GM23338 (cell line): ENCODE data around the gene ANKRD27. TPM values are rescaled to one million over a fixed set of nuclear protein-coding genes. Genes with fewer than 3 reads are reported as not detected.
"Not testable (repeated sequence)": the region's sequence is repeated elsewhere in the genome, so short reads cannot be mapped to it uniquely, and the experiment has no call there.

Source experiments
- ATAC-seq: fragments of 200-7000 bp; cut with Tn5 transposase; 3 replicates; pipeline ENCODE4 v1.9.1; 2020
- DNase-seq: peaks from one replicate; pipeline ENCODE4 v3.0.0-alpha.2; 2015; ENCODE audit warnings: low spot score
- H2AFZ ChIP-seq: fragments of 200-600 bp; sonication (generic); 2 replicates; pipeline ENCODE4 v1.8.0; 2016; ENCODE audit warnings: antibody characterized with exemption, mild to moderate bottlenecking, moderate library complexity
- H3F3A ChIP-seq: fragments of 200-600 bp; sonication (generic); replicated peaks from 2 replicates; pipeline ENCODE4 v1.8.0; 2017; ENCODE audit warnings: antibody characterized with exemption, mixed run types, low read depth
- H3K27ac ChIP-seq: fragments of 200-600 bp; sonication (generic); 2 replicates; pipeline ENCODE4 v1.6.1; 2016; ENCODE audit warnings: low read depth
- H3K27me3 ChIP-seq: fragments of 200-600 bp; sonication (generic); 2 replicates; pipeline ENCODE4 v1.8.0; 2016; ENCODE audit warnings: mild to moderate bottlenecking, mixed run types, moderate library complexity; ENCODE audit not compliant: insufficient read depth
- H3K36me3 ChIP-seq: fragments of 200-600 bp; sonication (generic); 2 replicates; pipeline ENCODE4 v1.8.0; 2016; ENCODE audit warnings: mild to moderate bottlenecking; ENCODE audit not compliant: insufficient read depth
- H3K4me1 ChIP-seq: fragments of 200-600 bp; sonication (generic); 2 replicates; pipeline ENCODE4 v1.8.0; 2016; ENCODE audit warnings: mild to moderate bottlenecking, moderate library complexity; ENCODE audit not compliant: insufficient read depth
- H3K4me2 ChIP-seq: fragments of 200-600 bp; sonication (generic); 2 replicates; pipeline ENCODE4 v1.7.1; 2017; ENCODE audit warnings: mixed run types
- H3K4me3 ChIP-seq: fragments of 200-600 bp; sonication (generic); 2 replicates; pipeline ENCODE4 v1.6.1; 2016; ENCODE audit warnings: mixed run types
- H3K79me2 ChIP-seq: fragments of 200-600 bp; sonication (generic); replicated peaks from 2 replicates; pipeline ENCODE4 v1.8.0; 2017; ENCODE audit warnings: mild to moderate bottlenecking; ENCODE audit not compliant: insufficient read depth
- H3K9me2 ChIP-seq: fragments of 200-600 bp; sonication (generic); 2 replicates; pipeline ENCODE4 v1.8.0; 2017; ENCODE audit not compliant: insufficient read depth
- H4K20me1 ChIP-seq: fragments of 200-600 bp; sonication (generic); replicated peaks from 2 replicates; pipeline ENCODE4 v1.8.0; 2017; ENCODE audit warnings: mild to moderate bottlenecking; ENCODE audit not compliant: insufficient read depth
- H3K27ac Mint-ChIP-seq: 2 replicates; pipeline ENCODE4 v1.8.0; 2020; ENCODE audit warnings: inconsistent platforms, mild to moderate bottlenecking, moderate library complexity, mixed read lengths
- H3K27me3 Mint-ChIP-seq: 3 replicates; pipeline ENCODE4 v1.8.0; 2022; ENCODE audit warnings: low read depth, mild to moderate bottlenecking, moderate library complexity, mixed read lengths, inconsistent platforms; ENCODE audit not compliant: insufficient read depth, poor library complexity
- H3K36me3 Mint-ChIP-seq: 3 replicates; pipeline ENCODE4 v1.8.0; 2021; ENCODE audit warnings: low read depth, mild to moderate bottlenecking, inconsistent platforms, moderate library complexity, mixed read lengths
- H3K4me1 Mint-ChIP-seq: 3 replicates; pipeline ENCODE4 v1.8.0; 2020; ENCODE audit warnings: mild to moderate bottlenecking, inconsistent platforms, mixed read lengths
- H3K4me3 Mint-ChIP-seq: 3 replicates; pipeline ENCODE4 v1.8.0; 2021; ENCODE audit warnings: moderate library complexity, mild to moderate bottlenecking, inconsistent platforms, mixed read lengths
- H3K9me3 Mint-ChIP-seq: 3 replicates; pipeline ENCODE4 v1.8.0; 2020; ENCODE audit warnings: moderate library complexity, mild to moderate bottlenecking, inconsistent platforms, mixed read lengths
- CTCF ChIP-seq, 2 experiments: fragments of 200-600 bp in 1 of 2; sonication (generic) in 1 of 2; conservative IDR thresholded peaks; 2 replicates each; pipeline versions ENCODE4 v1.5.1 to v1.6.1; 2016 to 2017; ENCODE audit warnings: antibody characterized with exemption in 2 of 2, low read depth in 2 of 2, mild to moderate bottlenecking in 2 of 2, moderate library complexity in 1 of 2
- POLR2AphosphoS5 ChIP-seq: IDR thresholded peaks from 2 replicates; pipeline ENCODE4 v1.6.1; 2016; ENCODE audit warnings: antibody characterized with exemption, low read depth
- polyA plus RNA-seq: library from polyadenylated mRNA; unstranded; fragments of >200 nt; fragmentation: Nextera tagmentation; extraction: Ambion mirVana; gene quantifications from 2 replicates; pipeline ENCODE4 v1.2.1, GENCODE V29; 2016
- total RNA-seq: library from RNA; depleted of rRNA; stranded (reverse); fragments of >200 nt; shearing (Covaris generic); gene quantifications from 2 replicates; pipeline ENCODE4 v1.2.3, GENCODE V29; 2014

ANKRD27 gene
- total and polyA plus RNA-seq, 2 experiments from 2014 or later = 16.7 to 48.7 TPM

- not testable (repeated sequence) for H4K20me1 ChIP-seq, H3K9me2 ChIP-seq, H2AFZ ChIP-seq, H3K27me3 ChIP-seq, H3F3A ChIP-seq, H3K27me3 Mint-ChIP-seq, H3K4me2 ChIP-seq, ATAC-seq, H3K79me2 ChIP-seq, H3K4me1 Mint-ChIP-seq, H3K4me3 Mint-ChIP-seq, H3K36me3 ChIP-seq, DNase-seq, H3K9me3 Mint-ChIP-seq, H3K27ac ChIP-seq, H3K4me1 ChIP-seq, H3K4me3 ChIP-seq, H3K36me3 Mint-ChIP-seq, H3K27ac Mint-ChIP-seq
These were observed 102.1 kb downstream of the ANKRD27 start for GRCh38 chr19:32572700-32573491.

- H3K9me2 ChIP-seq, H3K4me3 Mint-ChIP-seq, H3K27ac ChIP-seq, H3K4me1 ChIP-seq, H3K4me2 ChIP-seq, H3K36me3 ChIP-seq, H3F3A ChIP-seq, H3K79me2 ChIP-seq, H3K9me3 Mint-ChIP-seq, H4K20me1 ChIP-seq, H3K4me1 Mint-ChIP-seq, H2AFZ ChIP-seq, ATAC-seq, H3K4me3 ChIP-seq, H3K27me3 ChIP-seq, H3K27me3 Mint-ChIP-seq, H3K27ac Mint-ChIP-seq, DNase-seq, H3K36me3 Mint-ChIP-seq: not testable (repeated sequence)
These were observed 103.4 kb downstream of the ANKRD27 start for GRCh38 chr19:32571471-32572075.

- no peaks in the 10 kb centered on the region for H3K36me3 Mint-ChIP-seq
- no peaks in the 10 kb centered on the region for H3F3A ChIP-seq
- H3K4me1 Mint-ChIP-seq = no peaks in the 10 kb centered on the region; the same call in 2 of the 3 replicates
- TF ChIP-seq POLR2AphosphoS5 (no peak), CTCF (conservative IDR thresholded peaks at IDR 0.05; ENCODE audit: low read depth in 2 of 2) (peak; percentile 83 to 93)
- H3K27ac ChIP-seq = no peak overlapping the region
- H3K27me3 ChIP-seq = no peaks in the 10 kb centered on the region
- DNase-seq = peak; percentile 85
- H4K20me1 ChIP-seq = no peaks in the 10 kb centered on the region
- H3K36me3 ChIP-seq = no peaks in the 10 kb centered on the region
- no peak overlapping the region for H3K4me3 ChIP-seq
- H2AFZ ChIP-seq = no peak overlapping the region
- H3K79me2 ChIP-seq = no peaks in the 10 kb centered on the region
- H3K9me3 Mint-ChIP-seq = no peaks in the 10 kb centered on the region
- no peaks in the 10 kb centered on the region for H3K9me2 ChIP-seq
- H3K27ac Mint-ChIP-seq = no peak overlapping the region
- no peak overlapping the region for H3K4me3 Mint-ChIP-seq
- no peaks in the 10 kb centered on the region for H3K4me1 ChIP-seq
- peak; percentile 98 for ATAC-seq
- H3K27me3 Mint-ChIP-seq = peaks cover 2% of the 10 kb centered on the region
- no peak overlapping the region for H3K4me2 ChIP-seq
These were observed 104.7 kb downstream of the ANKRD27 start for GRCh38 chr19:32570081-32570785.
